Endothelial cell of umbilical vein (primary cell): Measurements from ENCODE around the gene SLC41A3. TPM values are rescaled to one million over a fixed set of nuclear protein-coding genes. Genes with fewer than 3 reads are reported as not detected.
A peak's percentile ranks its signal among the peaks of the same experiment; 100 is the strongest.

Experiments
- BruUV-seq: library from RNA; stranded (reverse); fragments of 400-500 nt; replicated peaks from 2 replicates; lab custom pipeline; 2021; lab: Mats Ljungman, UMichigan
- CTCF ChIA-PET: fragments of 300-600, 350-600 bp; sonication (Branson Sonifier 250); formaldehyde crosslinking; loops from one replicate; lab custom pipeline; 2021; ENCODE audit warnings: antibody characterized with exemption, inconsistent platforms; lab: Charles Lee
- POLR2A ChIA-PET: fragments of 300-600, 350-600 bp; sonication (Branson Sonifier 250); formaldehyde crosslinking; loops from one replicate; lab custom pipeline; 2021; ENCODE audit warnings: antibody characterized with exemption, inconsistent platforms; lab: Charles Lee
- DNase-seq: peaks from one replicate; pipeline ENCODE4 v3.0.0-alpha.2; 2011; ENCODE audit warnings: low read depth, low spot score
- FAIRE-seq: peaks from 2 replicates; lab custom pipeline; 2011; peaks lifted over from hg19 to GRCh38; lab: Jason Lieb, UNC
- H2AFZ ChIP-seq: 2 replicates; pipeline ENCODE4 v1.6.0; 2012; ENCODE audit warnings: low read depth, low read length, control low read depth, inconsistent platforms
- H3K27ac ChIP-seq: 2 replicates; pipeline ENCODE4 v1.5.1; 2011; ENCODE audit warnings: low read depth, mild to moderate bottlenecking, control low read depth, low read length, moderate library complexity; ENCODE audit not compliant: insufficient read depth
- H3K27me3 ChIP-seq, 2 experiments: 2 replicates each; pipeline versions ENCODE4 v1.6.0 to v1.6.1; 2011; ENCODE audit warnings: low read length in 2 of 2, mixed read lengths in 1 of 2; ENCODE audit not compliant: control insufficient read depth in 2 of 2, insufficient read depth in 2 of 2
- H3K36me3 ChIP-seq, 2 experiments: 2 replicates in 1 of 2; 3 replicates in 1 of 2; pipeline ENCODE4 v1.5.1; 2011; ENCODE audit warnings: low read length in 2 of 2, mild to moderate bottlenecking in 1 of 2, moderate library complexity in 1 of 2; ENCODE audit not compliant: control insufficient read depth in 2 of 2, insufficient read depth in 2 of 2; ENCODE audit errors: extremely low read depth in 1 of 2
- H3K4me1 ChIP-seq: 3 replicates; pipeline ENCODE4 v1.5.1; 2011; ENCODE audit warnings: mild to moderate bottlenecking, low read length; ENCODE audit not compliant: control insufficient read depth, insufficient read depth; ENCODE audit errors: extremely low read depth
- H3K4me2 ChIP-seq: 2 replicates; pipeline ENCODE4 v1.6.1; 2011; ENCODE audit warnings: low read length, control low read depth, mixed read lengths; ENCODE audit not compliant: insufficient read depth
- H3K4me3 ChIP-seq, 3 experiments: fragments of 200-600 bp in 1 of 3; sonication (generic), shearing (Covaris generic) in 1 of 3; replicated peaks in 1 of 3; 2 replicates each; pipeline ENCODE4 v1.5.1; 2011 to 2016; ENCODE audit warnings: control low read depth in 3 of 3, low read length in 3 of 3, mild to moderate bottlenecking in 2 of 3, inconsistent platforms in 1 of 3, low read depth in 1 of 3, moderate library complexity in 1 of 3; ENCODE audit not compliant: insufficient read depth in 1 of 3
- H3K79me2 ChIP-seq: 2 replicates; pipeline ENCODE4 v1.6.0; 2012; ENCODE audit warnings: low read length, inconsistent platforms; ENCODE audit not compliant: control insufficient read depth, insufficient read depth
- H3K9ac ChIP-seq: replicated peaks from 2 replicates; pipeline ENCODE3; 2011; ENCODE audit warnings: low read length, control low read depth; ENCODE audit not compliant: insufficient read depth; ENCODE audit errors: extremely low read depth
- H3K9me1 ChIP-seq: replicated peaks from 3 replicates; pipeline ENCODE4 v1.6.0; 2011; ENCODE audit warnings: mild to moderate bottlenecking, low read length; ENCODE audit not compliant: control insufficient read depth, insufficient read depth; ENCODE audit errors: extremely low read depth
- H3K9me3 ChIP-seq: replicated peaks from 2 replicates; pipeline ENCODE4 v1.5.1; 2012; ENCODE audit warnings: low read length, inconsistent platforms; ENCODE audit not compliant: control insufficient read depth, insufficient read depth
- H4K20me1 ChIP-seq: replicated peaks from 2 replicates; pipeline ENCODE3; 2011; ENCODE audit warnings: mild to moderate bottlenecking, low read length; ENCODE audit not compliant: control insufficient read depth, insufficient read depth; ENCODE audit errors: extremely low read depth
- CTCF ChIP-seq, 2 donors: IDR thresholded peaks; 1 replicate in 1 of 2; 2 replicates in 1 of 2; pipeline ENCODE4 v1.5.1; 2011; ENCODE audit warnings: low read length in 2 of 2, mild to moderate bottlenecking in 2 of 2, moderate library complexity in 2 of 2, control low read depth in 1 of 2, inconsistent platforms in 1 of 2, low read depth in 1 of 2; ENCODE audit not compliant: insufficient read depth in 1 of 2; ENCODE audit errors: extremely low read depth in 1 of 2
- EZH2 ChIP-seq: IDR thresholded peaks from 2 replicates; pipeline ENCODE4 v1.6.1; 2012; ENCODE audit warnings: borderline replicate concordance, low read depth, mild to moderate bottlenecking, moderate library complexity, low read length, inconsistent platforms; ENCODE audit not compliant: severe bottlenecking
- GATA2 ChIP-seq: IDR thresholded peaks from 2 replicates; pipeline ENCODE4 v1.7.0; 2011; ENCODE audit warnings: low read depth, mild to moderate bottlenecking, moderate library complexity, mixed read lengths, low read length; ENCODE audit not compliant: insufficient read length, insufficient read depth
- JUN ChIP-seq: IDR thresholded peaks from 2 replicates; pipeline ENCODE4 v1.6.1; 2011; ENCODE audit warnings: borderline replicate concordance, low read depth; ENCODE audit not compliant: insufficient read length, insufficient read depth
- MYC ChIP-seq: IDR thresholded peaks from one replicate; pipeline ENCODE4 v1.6.1; 2011; ENCODE audit warnings: mild to moderate bottlenecking, low read depth, low read length
- POLR2A ChIP-seq: IDR thresholded peaks from 2 replicates; pipeline ENCODE4 v1.6.1; 2012; ENCODE audit warnings: low read depth, mild to moderate bottlenecking, control low read depth, low read length
- dilution Hi-C: fragments of 300-500 bp; cut with MboI; formaldehyde crosslinking; loops from one replicate; pipeline ENCODE4 v1.15.0; 2019; ENCODE audit warnings: low sequenced_read_pairs; ENCODE audit not compliant: extremely low pct_ligation_motif_present
- intact Hi-C: fragments of 100-400 bp; cut with micrococcal nuclease; formaldehyde crosslinking; loops from one replicate; pipeline ENCODE4 v1.10.0; 2022
- polyA plus RNA-seq, 4 experiments: library from polyadenylated mRNA; depleted of rRNA in 3 of 4; stranded (reverse) in 3 of 4; unstranded in 1 of 4; fragments of >200 nt; gene quantifications; 2 replicates each; pipeline versions ENCODE4 v1.2.1 to v1.2.3, GENCODE V29; 2011 to 2012; ENCODE audit warnings: missing spikeins in 1 of 4
- total RNA-seq: library from RNA; stranded (reverse); gene quantifications from 2 replicates; pipeline ENCODE4 v1.2.3, GENCODE V29; 2021

The SLC41A3 gene
- total and polyA plus RNA-seq, 2 donors (not counting 3 experiments of a cell fraction or from before 2014, with no cell fraction given): 52.5 to 118 TPM

- H3K27ac ChIP-seq: no peak overlapping the region
- dilution Hi-C loops: no loop called here
Observed at GRCh38 chr3:126083138-126083445, 832 bp downstream of the SLC41A3 start.

More at GRCh38 chr3:126083138-126083445, 832 bp downstream of the SLC41A3 start:
- no peaks in the 10 kb centered on the region for H4K20me1 ChIP-seq
- no peaks in the 10 kb centered on the region for H3K9me3 ChIP-seq
- POLR2A ChIA-PET: no interaction called here
- peaks cover 2% of the 10 kb centered on the region for H3K79me2 ChIP-seq
- H2AFZ ChIP-seq: no peak overlapping the region
- no TSS peak for BruUV-seq
- H3K4me2 ChIP-seq: peak overlapping the region; percentile 82
- DNase-seq (no peak), FAIRE-seq (no peak)
- no peaks in the 10 kb centered on the region for H3K9me1 ChIP-seq
- CTCF ChIA-PET: no interaction called here
- TF ChIP-seq GATA2 (no peak), JUN (no peak), CTCF (IDR thresholded peaks at IDR 0.05; ENCODE audit: extremely low read depth in 1 of 2, insufficient read depth in 1 of 2, low read depth in 1 of 2, low read length in 2 of 2) (no peak), EZH2 (no peak), MYC (no peak), POLR2A (no peak)
- intact Hi-C loops: loop anchor here (5.0 kb wide), 3 partner anchors 91 to 274 kb away; partner anchors contain the start of gene KLF15
- no peaks in the 10 kb centered on the region for H3K27me3 ChIP-seq
- peak overlapping the region; percentile 65 to 82 (median 71) for H3K4me3 ChIP-seq
- H3K4me1 ChIP-seq: peaks cover 5% of the 10 kb centered on the region
- H3K9ac ChIP-seq: peak overlapping the region; percentile 59
- no peaks in the 10 kb centered on the region for H3K36me3 ChIP-seq
